HEK293 (cell line): ENCODE results near the gene NDUFS8.

Experiments
- CTCF ChIP-seq: fragments of 450-650 bp; formaldehyde crosslinking; IDR thresholded peaks from 2 replicates; pipeline ENCODE4 v1.5.1; 2016; ENCODE audit warnings: missing biosample characterization, missing genetic modification characterization
- RBAK ChIP-seq: fragments of 450-650 bp; formaldehyde crosslinking; IDR thresholded peaks from 2 replicates; pipeline ENCODE4 v1.5.1; 2016; ENCODE audit warnings: missing biosample characterization, missing genetic modification characterization
- ZNF121 ChIP-seq: fragments of 450-650 bp; formaldehyde crosslinking; IDR thresholded peaks from 2 replicates; pipeline ENCODE4 v1.5.1; 2016; ENCODE audit warnings: missing biosample characterization, missing genetic modification characterization
- ZNF707 ChIP-seq: fragments of 450-650 bp; formaldehyde crosslinking; IDR thresholded peaks from 2 replicates; pipeline ENCODE4 v1.5.1; 2016; ENCODE audit warnings: missing biosample characterization, missing genetic modification characterization

DNA sequence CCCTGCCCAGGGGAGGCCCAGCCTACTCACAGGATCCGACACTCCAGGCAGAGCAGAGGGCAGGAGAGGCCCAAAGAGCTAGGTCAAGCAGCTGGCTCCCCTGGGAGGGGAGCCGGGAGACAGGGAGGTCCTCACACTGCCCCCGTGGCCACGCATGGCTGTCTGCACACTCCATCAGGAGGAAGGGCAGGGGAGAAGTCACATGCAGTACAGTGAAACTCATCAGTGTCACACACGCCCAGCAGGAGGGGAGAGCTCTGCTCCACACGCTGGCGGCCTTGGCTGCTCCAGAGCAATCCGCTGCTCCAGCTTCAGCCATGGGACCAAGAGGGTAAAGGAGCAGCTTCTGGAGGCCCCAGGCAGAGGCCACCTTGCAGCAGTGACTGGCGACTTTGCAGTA lies 22.6 kb downstream of the NDUFS8 start:
- TF ChIP-seq CTCF: no peak
- TF ChIP-seq ZNF707 (tag by site-specific recombination): no peak
- no peak for TF ChIP-seq ZNF121 (tag by site-specific recombination)
- no peak for TF ChIP-seq RBAK
